SK-N-SH treated with all-trans-retinoic acid at 6 μM for 48 hours (cell line): ENCODE data around the gene DNASE1.
"Not testable (repeated sequence)": the region's sequence is repeated elsewhere in the genome, so short reads cannot be mapped to it uniquely, and the experiment has no call there.

ENCODE experiments used
- ATAC-seq: fragments of 200-7000 bp; cut with Tn5 transposase; 3 replicates; pipeline ENCODE4 v1.9.1; 2020; ENCODE audit warnings: mild to moderate bottlenecking, moderate library complexity
- ARNTL ChIP-seq: fragments of 450-650 bp; formaldehyde crosslinking; IDR thresholded peaks from 2 replicates; pipeline ENCODE4 v1.5.0; 2020; ENCODE audit warnings: low read depth, mild to moderate bottlenecking, moderate library complexity, borderline replicate concordance
- BACH2 ChIP-seq: fragments of 250-450 bp; sonication (Bioruptor Pico); IDR thresholded peaks from 2 replicates; pipeline ENCODE4 v1.9.0; 2021; ENCODE audit warnings: mild to moderate bottlenecking, borderline replicate concordance
- CREB5 ChIP-seq: fragments of 250-450 bp; sonication (Bioruptor Pico); IDR thresholded peaks from 2 replicates; pipeline ENCODE4 v1.5.1; 2020; ENCODE audit warnings: low read depth, mild to moderate bottlenecking, moderate library complexity
- CSDC2 ChIP-seq: fragments of 250-450 bp; sonication (Bioruptor Pico); IDR thresholded peaks from 2 replicates; pipeline ENCODE4 v1.5.0; 2020; ENCODE audit warnings: mild to moderate bottlenecking, moderate library complexity
- ESRRG ChIP-seq: fragments of 250-450 bp; sonication (Bioruptor Pico); IDR thresholded peaks from 2 replicates; pipeline ENCODE4 v1.6.1; 2021; ENCODE audit warnings: mild to moderate bottlenecking
- GLIS3 ChIP-seq: fragments of 250-450 bp; sonication (Bioruptor Pico); IDR thresholded peaks from 2 replicates; pipeline ENCODE4 v1.5.0; 2020; ENCODE audit warnings: mild to moderate bottlenecking, moderate library complexity
- OSR1 ChIP-seq: fragments of 250-450 bp; sonication (Bioruptor Pico); IDR thresholded peaks from 2 replicates; pipeline ENCODE4 v1.8.0; 2022; ENCODE audit warnings: moderate library complexity, mild to moderate bottlenecking, inconsistent platforms
- PATZ1 ChIP-seq: fragments of 250-450 bp; sonication (Bioruptor Pico); IDR thresholded peaks from 2 replicates; pipeline ENCODE4 v1.8.0; 2020; ENCODE audit warnings: mild to moderate bottlenecking, moderate library complexity, borderline replicate concordance
- POU6F1 ChIP-seq: fragments of 250-450 bp; sonication (Bioruptor Pico); IDR thresholded peaks from 2 replicates; pipeline ENCODE4 v1.8.0; 2021; ENCODE audit warnings: low read depth, mild to moderate bottlenecking, moderate library complexity, borderline replicate concordance
- PPARA ChIP-seq: fragments of 250-450 bp; sonication (Bioruptor Pico); IDR thresholded peaks from 2 replicates; pipeline ENCODE4 v1.5.0; 2020; ENCODE audit warnings: mild to moderate bottlenecking, borderline replicate concordance
- TCF4 ChIP-seq: fragments of 250-450 bp; sonication (Bioruptor Pico); IDR thresholded peaks from 2 replicates; pipeline ENCODE4 v1.8.0; 2021; ENCODE audit warnings: mild to moderate bottlenecking, moderate library complexity, borderline replicate concordance
- TOX ChIP-seq: fragments of 250-450 bp; sonication (Bioruptor Pico); IDR thresholded peaks from 2 replicates; pipeline ENCODE4 v1.8.0; 2021; ENCODE audit warnings: mild to moderate bottlenecking, moderate library complexity, borderline replicate concordance
- TSHZ2 ChIP-seq: fragments of 250-450 bp; sonication (Bioruptor Pico); IDR thresholded peaks from 2 replicates; pipeline ENCODE4 v1.5.0; 2020; ENCODE audit warnings: mild to moderate bottlenecking, moderate library complexity
- ZFP3 ChIP-seq: fragments of 250-450 bp; sonication (Bioruptor Pico); IDR thresholded peaks from 2 replicates; pipeline ENCODE4 v1.5.0; 2020; ENCODE audit warnings: mild to moderate bottlenecking, moderate library complexity
- ZFP30 ChIP-seq: fragments of 450-650 bp; formaldehyde crosslinking; IDR thresholded peaks from 2 replicates; pipeline ENCODE4 v1.5.0; 2022; ENCODE audit warnings: mild to moderate bottlenecking, moderate library complexity
- ZNF565 ChIP-seq: fragments of 450-650 bp; formaldehyde crosslinking; conservative IDR thresholded peaks from 2 replicates; pipeline ENCODE4 v1.5.0; 2020; ENCODE audit warnings: low read depth, mild to moderate bottlenecking, moderate library complexity
- ZNF70 ChIP-seq: fragments of 450-650 bp; formaldehyde crosslinking; IDR thresholded peaks from 2 replicates; pipeline ENCODE4 v1.5.0; 2020; ENCODE audit warnings: mild to moderate bottlenecking, moderate library complexity
- ZNF8 ChIP-seq: fragments of 450-650 bp; formaldehyde crosslinking; IDR thresholded peaks from 2 replicates; pipeline ENCODE4 v1.5.0; 2020; ENCODE audit warnings: mild to moderate bottlenecking, moderate library complexity
- TF ChIP-seq, protein P1 (sequence below): fragments of 250-450 bp; sonication (Bioruptor Pico); IDR thresholded peaks from 2 replicates; pipeline ENCODE4 v1.5.1; 2021; ENCODE audit warnings: mild to moderate bottlenecking, moderate library complexity

Gene DNASE1

GRCh38 chr16:3652373-3653195 is 1.9 kb upstream of the DNASE1 start (continued):
- TF ChIP-seq PATZ1 (CRISPR knock-in tag) (no peak), ESRRG (CRISPR knock-in tag) (no peak)

GRCh38 chr16:3655030-3655395 is 522 bp downstream of the DNASE1 start:
- no peak for ATAC-seq
- TF ChIP-seq CSDC2 (CRISPR knock-in tag) (no peak), ZNF565 (CRISPR knock-in tag) (no peak), OSR1 (CRISPR knock-in tag) (no peak)

DNA sequence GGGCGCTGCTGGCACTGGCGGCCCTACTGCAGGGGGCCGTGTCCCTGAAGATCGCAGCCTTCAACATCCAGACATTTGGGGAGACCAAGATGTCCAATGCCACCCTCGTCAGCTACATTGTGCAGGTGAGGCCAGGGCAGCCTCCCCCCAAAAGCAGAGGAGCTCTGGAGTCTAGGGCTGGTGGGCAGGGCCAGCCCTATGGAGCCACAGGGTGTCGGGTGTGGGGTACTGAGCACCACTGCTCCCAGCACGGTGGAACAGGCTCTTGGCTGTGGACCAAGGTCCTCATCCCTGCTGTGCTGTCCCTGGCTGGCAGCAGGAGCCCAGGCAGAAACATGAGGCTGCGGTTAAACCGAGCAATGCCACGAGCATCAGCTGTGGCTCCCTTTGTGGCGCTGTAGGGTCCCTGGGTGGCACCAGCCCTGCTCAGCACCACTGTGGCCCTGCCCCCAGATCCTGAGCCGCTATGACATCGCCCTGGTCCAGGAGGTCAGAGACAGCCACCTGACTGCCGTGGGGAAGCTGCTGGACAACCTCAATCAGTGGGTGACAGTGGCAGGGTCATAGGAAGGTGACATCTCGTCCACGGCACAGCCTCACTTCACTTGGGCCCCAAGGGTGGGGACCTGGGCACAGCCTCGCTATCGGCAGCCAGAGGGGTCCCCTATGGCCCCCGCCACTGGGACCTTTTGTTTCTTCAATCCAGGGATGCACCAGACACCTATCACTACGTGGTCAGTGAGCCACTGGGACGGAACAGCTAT is 1.1 kb downstream of the DNASE1 start:
- TF ChIP-seq ZNF70, result no peak
- no peak for TF ChIP-seq ZFP3 (CRISPR knock-in tag)
- no peak for TF ChIP-seq BACH2 (CRISPR knock-in tag)
- no peak for TF ChIP-seq GLIS3 (CRISPR knock-in tag)
- TF ChIP-seq, protein P1, sequence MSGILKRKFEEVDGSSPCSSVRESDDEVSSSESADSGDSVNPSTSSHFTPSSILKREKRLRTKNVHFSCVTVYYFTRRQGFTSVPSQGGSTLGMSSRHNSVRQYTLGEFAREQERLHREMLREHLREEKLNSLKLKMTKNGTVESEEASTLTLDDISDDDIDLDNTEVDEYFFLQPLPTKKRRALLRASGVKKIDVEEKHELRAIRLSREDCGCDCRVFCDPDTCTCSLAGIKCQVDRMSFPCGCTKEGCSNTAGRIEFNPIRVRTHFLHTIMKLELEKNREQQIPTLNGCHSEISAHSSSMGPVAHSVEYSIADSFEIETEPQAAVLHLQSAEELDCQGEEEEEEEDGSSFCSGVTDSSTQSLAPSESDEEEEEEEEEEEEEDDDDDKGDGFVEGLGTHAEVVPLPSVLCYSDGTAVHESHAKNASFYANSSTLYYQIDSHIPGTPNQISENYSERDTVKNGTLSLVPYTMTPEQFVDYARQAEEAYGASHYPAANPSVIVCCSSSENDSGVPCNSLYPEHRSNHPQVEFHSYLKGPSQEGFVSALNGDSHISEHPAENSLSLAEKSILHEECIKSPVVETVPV (CRISPR knock-in tag), result no peak
- TF ChIP-seq ZNF565 (CRISPR knock-in tag), result no peak
- no peak for TF ChIP-seq ARNTL (CRISPR knock-in tag)
- TF ChIP-seq TCF4 (CRISPR knock-in tag), result no peak
- no peak for ATAC-seq

GRCh38 chr16:3656160-3656490 is 1.6 kb downstream of the DNASE1 start:
- ATAC-seq, result not testable (repeated sequence)

DNA sequence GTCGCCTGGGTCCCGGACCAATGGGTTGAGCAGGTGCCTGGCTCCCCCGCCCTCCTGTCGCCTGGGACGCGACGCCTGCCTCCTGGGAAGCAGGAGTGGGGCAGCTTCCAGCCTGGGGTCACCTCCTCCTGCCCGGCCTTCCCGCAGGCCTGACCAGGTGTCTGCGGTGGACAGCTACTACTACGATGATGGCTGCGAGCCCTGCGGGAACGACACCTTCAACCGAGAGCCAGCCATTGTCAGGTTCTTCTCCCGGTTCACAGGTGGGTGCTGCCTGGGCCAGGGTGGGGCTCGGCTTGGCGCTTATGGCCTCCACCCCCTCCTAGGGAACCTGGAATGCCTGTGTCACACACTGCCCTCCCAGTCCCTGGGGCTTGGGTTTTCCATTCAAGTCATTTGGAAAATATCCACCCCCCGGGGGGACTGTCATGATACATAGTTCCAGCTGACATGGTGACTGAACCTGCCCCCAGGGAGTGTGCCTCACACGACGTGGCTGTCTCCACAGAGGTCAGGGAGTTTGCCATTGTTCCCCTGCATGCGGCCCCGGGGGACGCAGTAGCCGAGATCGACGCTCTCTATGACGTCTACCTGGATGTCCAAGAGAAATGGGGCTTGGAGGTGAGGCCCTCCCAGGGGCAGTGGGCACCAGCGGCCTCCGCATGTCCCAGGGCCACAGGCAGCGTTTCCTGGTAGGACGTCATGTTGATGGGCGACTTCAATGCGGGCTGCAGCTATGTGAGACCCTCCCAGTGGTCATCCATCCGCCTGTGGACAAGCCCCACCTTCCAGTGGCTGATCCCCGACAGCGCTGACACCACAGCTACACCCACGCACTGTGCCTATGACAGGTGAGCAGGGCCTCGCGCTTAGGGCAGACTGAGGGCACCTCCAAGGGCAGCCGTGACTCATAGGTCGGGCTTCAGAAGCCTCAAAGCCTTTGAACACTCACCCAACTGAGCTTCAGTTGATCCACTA is 2.3 kb downstream of the DNASE1 start:
- ATAC-seq, result no peak
- TF ChIP-seq PPARA (CRISPR knock-in tag), result no peak
- TF ChIP-seq BACH2 (CRISPR knock-in tag), result no peak
- no peak for TF ChIP-seq CSDC2 (CRISPR knock-in tag)
- no peak for TF ChIP-seq POU6F1 (CRISPR knock-in tag)
- no peak for TF ChIP-seq PATZ1 (CRISPR knock-in tag)
- TF ChIP-seq ZNF8 (CRISPR knock-in tag), result no peak
- TF ChIP-seq TSHZ2, result no peak
- no peak for TF ChIP-seq ZNF565 (CRISPR knock-in tag)
- no peak for TF ChIP-seq TOX (CRISPR knock-in tag)
- TF ChIP-seq ZFP3 (CRISPR knock-in tag), result no peak
- TF ChIP-seq ZNF70, result no peak
- TF ChIP-seq ZFP30 (CRISPR knock-in tag), result no peak
- no peak for TF ChIP-seq ESRRG (CRISPR knock-in tag)
- no peak for TF ChIP-seq CREB5 (CRISPR knock-in tag)
